ENCODE measurements around the gene TRIM50. TPM values are rescaled to one million over a fixed set of nuclear protein-coding genes. Genes with fewer than 3 reads are reported as not detected.
"Not testable (repeated sequence)": the region's sequence is repeated elsewhere in the genome, so short reads cannot be mapped to it uniquely, and the experiment has no call there.

The TRIM50 gene
- total RNA-seq, 1 donor from 2014 or later, result not detected

DNA sequence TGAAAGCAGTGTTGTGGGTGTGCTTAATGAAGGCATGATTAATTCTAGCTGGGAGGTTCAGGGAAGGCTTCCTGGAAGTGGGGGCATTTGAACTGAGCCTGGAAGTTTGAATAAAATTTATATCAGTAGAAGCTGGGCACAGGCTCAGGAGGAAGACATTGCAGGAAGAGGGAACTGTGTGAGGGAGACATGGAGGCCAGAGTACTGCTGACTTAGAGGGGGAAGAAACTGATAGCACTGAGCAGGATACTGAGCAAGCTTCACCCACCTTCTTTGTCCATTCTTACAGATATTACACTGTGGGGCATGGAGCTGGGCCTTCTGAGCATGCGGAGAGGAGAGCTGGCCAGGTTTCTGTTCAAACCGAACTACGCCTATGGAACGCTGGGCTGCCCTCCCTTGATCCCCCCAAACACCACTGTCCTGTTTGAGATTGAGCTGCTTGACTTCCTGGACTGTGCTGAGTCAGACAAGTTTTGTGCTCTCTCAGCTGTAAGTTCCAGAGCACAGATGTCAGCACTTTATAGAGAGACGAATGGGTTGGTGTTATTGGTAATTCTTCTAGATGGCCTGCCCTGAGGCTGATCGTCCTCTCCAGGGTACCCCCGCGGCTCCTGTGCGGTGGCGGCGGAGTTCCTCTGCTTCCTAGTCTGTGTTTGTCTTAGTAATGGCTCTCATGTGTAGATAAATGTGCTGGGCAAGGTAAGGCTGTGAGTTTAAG is 2.1 kb upstream of the TRIM50 start:
- TF ChIP-seq, protein P1, sequence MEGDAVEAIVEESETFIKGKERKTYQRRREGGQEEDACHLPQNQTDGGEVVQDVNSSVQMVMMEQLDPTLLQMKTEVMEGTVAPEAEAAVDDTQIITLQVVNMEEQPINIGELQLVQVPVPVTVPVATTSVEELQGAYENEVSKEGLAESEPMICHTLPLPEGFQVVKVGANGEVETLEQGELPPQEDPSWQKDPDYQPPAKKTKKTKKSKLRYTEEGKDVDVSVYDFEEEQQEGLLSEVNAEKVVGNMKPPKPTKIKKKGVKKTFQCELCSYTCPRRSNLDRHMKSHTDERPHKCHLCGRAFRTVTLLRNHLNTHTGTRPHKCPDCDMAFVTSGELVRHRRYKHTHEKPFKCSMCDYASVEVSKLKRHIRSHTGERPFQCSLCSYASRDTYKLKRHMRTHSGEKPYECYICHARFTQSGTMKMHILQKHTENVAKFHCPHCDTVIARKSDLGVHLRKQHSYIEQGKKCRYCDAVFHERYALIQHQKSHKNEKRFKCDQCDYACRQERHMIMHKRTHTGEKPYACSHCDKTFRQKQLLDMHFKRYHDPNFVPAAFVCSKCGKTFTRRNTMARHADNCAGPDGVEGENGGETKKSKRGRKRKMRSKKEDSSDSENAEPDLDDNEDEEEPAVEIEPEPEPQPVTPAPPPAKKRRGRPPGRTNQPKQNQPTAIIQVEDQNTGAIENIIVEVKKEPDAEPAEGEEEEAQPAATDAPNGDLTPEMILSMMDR (conservative IDR thresholded peaks at IDR 0.05), result no peak
- H3K27me3 Mint-ChIP-seq (ENCODE audit: low read depth), result no peaks in the 10 kb centered on the region
- H3K27ac Mint-ChIP-seq (ENCODE audit: unreplicated experiment), result peak overlapping the region; percentile 58
- DNase-seq (ENCODE audit: low read depth, low spot score), result no peak
- no peaks in the 10 kb centered on the region for H3K9me3 Mint-ChIP-seq
- peaks cover 12% of the 10 kb centered on the region for H3K4me1 Mint-ChIP-seq
- no peaks in the 10 kb centered on the region for H3K36me3 Mint-ChIP-seq (ENCODE audit: low read depth)
- H3K4me3 Mint-ChIP-seq, result no peak overlapping the region

DNA sequence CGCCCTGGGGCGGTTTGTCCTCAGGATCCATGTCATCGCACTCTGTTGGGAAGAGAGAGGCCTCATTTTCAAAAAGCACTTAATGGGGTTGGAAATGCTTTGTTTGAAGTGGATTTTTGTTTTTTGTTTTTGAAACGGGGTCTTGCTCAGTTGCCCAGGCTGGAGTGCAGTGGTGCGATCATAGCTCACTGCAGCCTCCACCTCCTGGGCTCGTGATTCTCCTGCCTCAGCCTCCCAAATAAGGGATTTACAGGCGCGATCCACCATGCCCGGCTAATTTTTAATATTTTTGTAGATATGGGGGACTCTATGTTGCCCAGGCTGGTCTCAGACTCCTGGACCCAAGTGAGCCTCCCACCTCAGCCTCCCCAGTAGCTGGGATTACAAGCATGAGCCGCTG is 814 bp upstream of the TRIM50 start:
- TF ChIP-seq, protein P1 (conservative IDR thresholded peaks at IDR 0.05), result no peak

DNA sequence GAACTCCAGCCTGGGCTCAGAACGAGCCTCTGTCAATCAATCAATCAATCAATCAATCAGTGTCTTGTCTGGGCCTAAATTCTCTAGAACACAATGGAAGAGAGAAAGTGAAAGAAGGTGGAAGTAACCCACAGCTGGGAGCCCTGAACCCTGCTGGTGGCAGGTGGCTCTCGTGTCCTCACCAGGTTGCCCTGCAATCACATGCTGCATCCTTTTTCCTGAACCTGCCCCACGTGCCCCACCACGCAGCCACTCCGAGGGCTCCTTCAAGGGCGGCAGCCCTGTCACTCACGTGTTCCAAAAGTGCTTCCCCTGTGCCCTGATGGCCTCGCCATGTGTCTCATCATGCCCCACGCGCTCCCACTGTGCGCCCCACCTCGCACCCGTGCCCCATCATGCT is 433 bp downstream of the TRIM50 start:
- peaks cover 15% of the 10 kb centered on the region for H3K4me1 Mint-ChIP-seq
- not testable (repeated sequence) for H3K36me3 Mint-ChIP-seq (ENCODE audit: low read depth); DNase-seq (ENCODE audit: low read depth, low spot score); H3K27ac Mint-ChIP-seq (ENCODE audit: unreplicated experiment); H3K9me3 Mint-ChIP-seq; H3K27me3 Mint-ChIP-seq (ENCODE audit: low read depth); H3K4me3 Mint-ChIP-seq

More for the DNA sequence above, 814 bp upstream of the TRIM50 start:
- H3K4me1 Mint-ChIP-seq, result peaks cover 15% of the 10 kb centered on the region
- no peaks in the 10 kb centered on the region for H3K9me3 Mint-ChIP-seq
- no peak overlapping the region for H3K27ac Mint-ChIP-seq (ENCODE audit: unreplicated experiment)
- no peaks in the 10 kb centered on the region for H3K27me3 Mint-ChIP-seq (ENCODE audit: low read depth)
- no peaks in the 10 kb centered on the region for H3K36me3 Mint-ChIP-seq (ENCODE audit: low read depth)
- DNase-seq (ENCODE audit: low read depth, low spot score), result no peak
- H3K4me3 Mint-ChIP-seq, result no peak overlapping the region

DNA sequence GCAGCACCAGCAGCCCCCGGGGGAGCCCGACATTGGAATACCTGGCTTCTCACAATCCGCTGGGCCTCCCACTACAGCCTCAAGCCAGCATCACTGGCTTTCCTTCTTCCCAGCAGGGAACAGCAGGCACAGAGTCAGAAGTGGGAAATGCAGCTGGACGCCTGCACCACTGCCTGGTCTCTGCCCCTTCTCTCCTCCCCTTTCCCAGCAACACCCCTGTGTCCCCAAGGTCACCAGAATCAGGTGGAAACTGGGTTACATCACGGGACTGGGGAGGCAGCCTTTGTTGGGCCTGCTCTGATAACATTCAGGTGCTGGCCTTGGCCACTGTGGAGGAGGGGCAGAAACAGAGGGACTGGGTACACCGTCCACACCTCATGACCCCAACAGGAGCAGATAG is 2.5 kb downstream of the TRIM50 start:
- H3K36me3 Mint-ChIP-seq (ENCODE audit: low read depth); DNase-seq (ENCODE audit: low read depth, low spot score); H3K27me3 Mint-ChIP-seq (ENCODE audit: low read depth); H3K9me3 Mint-ChIP-seq; H3K27ac Mint-ChIP-seq (ENCODE audit: unreplicated experiment); H3K4me3 Mint-ChIP-seq: not testable (repeated sequence)
- H3K4me1 Mint-ChIP-seq, result peaks cover 13% of the 10 kb centered on the region

DNA sequence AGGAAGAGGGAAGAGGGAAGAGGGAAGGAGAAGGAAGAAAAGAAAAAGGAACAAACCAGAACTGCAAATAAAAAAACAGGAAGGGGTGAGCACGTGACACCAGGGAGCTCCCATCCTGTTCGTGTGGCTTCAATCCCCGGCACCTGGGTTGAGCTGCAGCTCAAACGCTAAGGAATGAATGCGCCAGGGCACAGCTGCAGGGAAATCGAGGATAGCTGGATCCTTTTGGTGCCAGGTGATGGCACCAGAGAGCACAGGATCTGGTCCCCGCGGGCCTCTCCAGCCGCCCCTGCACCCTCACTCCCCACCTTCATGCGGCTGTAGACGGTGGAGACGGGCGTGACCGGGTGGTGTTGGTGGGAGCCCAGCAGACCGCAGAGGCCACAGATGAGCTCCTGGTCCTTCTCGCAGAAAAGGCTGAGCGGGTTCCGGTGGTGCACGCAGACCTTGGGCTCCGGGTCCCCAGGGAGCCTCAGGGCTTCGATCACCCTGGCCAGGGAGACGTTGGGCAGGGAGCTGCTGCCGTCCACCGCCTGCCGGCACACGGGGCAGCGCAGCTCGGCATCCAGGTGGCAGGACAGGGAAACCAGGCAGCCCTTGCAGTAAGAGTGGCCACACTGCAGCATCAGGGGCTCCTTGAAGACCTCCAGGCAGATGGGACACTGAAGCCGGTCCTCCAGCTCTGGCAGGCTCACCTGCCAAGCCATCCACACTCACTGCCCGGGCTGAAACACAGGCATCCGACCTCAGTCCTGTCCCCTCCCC is 3.6 kb downstream of the TRIM50 start:
- not testable (repeated sequence) for H3K27me3 Mint-ChIP-seq (ENCODE audit: low read depth); H3K36me3 Mint-ChIP-seq (ENCODE audit: low read depth); H3K4me1 Mint-ChIP-seq; H3K9me3 Mint-ChIP-seq; H3K27ac Mint-ChIP-seq (ENCODE audit: unreplicated experiment); H3K4me3 Mint-ChIP-seq
- TF ChIP-seq, protein P1 (conservative IDR thresholded peaks at IDR 0.05), result peak; percentile 64
- peak; percentile 39 for DNase-seq (ENCODE audit: low read depth, low spot score)

DNA sequence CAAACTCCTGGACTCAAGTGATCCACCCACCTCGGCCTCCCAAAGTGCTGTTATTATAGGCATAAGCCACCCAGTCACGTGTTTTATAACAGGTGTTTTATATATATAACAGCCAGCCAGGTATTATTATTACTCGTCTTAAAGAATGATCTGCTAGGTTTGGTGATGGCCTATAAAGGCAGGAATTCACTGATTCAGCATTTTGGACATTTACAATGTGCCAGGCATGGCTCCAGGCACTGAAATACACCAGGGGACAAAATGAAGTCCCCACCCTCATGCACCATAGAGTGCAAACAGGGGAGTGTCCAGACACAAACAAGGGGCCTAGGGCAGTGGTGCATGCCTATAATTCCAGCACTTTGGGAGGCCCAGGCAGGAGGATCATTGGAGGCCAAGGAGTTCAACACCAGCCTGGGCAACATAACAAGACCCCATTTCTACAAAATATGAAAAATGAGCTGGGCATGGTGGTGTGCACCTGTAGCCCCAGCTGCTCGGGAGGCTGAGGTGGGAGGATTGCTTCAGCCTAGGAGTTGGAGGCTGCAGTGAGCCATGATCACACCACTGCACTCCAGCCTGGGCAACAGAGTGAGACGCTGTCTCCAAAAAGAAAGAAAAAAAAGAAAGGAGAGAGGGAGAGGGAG is 4.3 kb downstream of the TRIM50 start:
- not testable (repeated sequence) for DNase-seq (ENCODE audit: low read depth, low spot score); H3K27me3 Mint-ChIP-seq (ENCODE audit: low read depth); H3K4me3 Mint-ChIP-seq; H3K9me3 Mint-ChIP-seq; H3K4me1 Mint-ChIP-seq; H3K27ac Mint-ChIP-seq (ENCODE audit: unreplicated experiment); H3K36me3 Mint-ChIP-seq (ENCODE audit: low read depth)

DNA sequence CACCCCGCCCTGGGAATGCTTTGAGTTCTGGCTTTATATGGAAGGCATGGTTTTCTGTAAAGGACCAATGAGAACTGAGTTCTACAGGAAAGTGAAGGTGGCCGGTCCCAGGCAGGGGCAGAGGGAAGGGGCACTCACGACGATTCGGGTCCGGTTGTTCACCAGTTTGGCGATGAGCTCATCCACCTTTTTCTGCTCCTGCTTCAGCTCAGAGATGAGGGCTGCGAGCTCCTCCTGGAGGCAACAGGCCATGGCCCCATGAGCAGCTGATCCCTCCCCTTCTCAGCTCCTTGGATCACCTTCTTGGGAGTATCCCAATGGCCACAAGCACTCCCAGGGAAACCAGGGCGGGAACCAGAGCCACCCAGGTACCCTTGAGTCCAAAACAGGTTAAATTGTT is 7.9 kb downstream of the TRIM50 start:
- not testable (repeated sequence) for H3K9me3 Mint-ChIP-seq; H3K4me1 Mint-ChIP-seq; H3K27ac Mint-ChIP-seq (ENCODE audit: unreplicated experiment); H3K27me3 Mint-ChIP-seq (ENCODE audit: low read depth); DNase-seq (ENCODE audit: low read depth, low spot score); H3K36me3 Mint-ChIP-seq (ENCODE audit: low read depth); H3K4me3 Mint-ChIP-seq

DNA sequence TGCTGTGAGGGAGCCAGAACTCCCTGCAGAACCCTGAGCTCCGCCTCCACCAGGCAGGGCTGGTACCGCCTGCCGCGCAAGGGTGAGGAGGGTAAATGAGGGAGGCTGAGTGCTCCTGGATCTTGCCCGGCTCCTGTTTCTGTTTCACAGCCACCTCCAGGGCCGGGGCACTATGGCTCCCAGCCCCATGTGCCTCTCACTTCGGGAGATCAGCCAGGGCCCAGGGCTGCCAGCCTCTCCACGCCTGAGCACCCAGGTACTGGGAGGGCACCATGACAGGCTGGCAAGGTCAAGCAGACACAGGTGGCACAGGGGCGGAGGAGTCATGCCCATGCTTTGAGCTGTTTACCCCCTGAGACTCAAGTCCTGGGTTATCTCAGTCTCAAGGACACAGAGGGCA is 8.3 kb downstream of the TRIM50 start:
- not testable (repeated sequence) for H3K27me3 Mint-ChIP-seq (ENCODE audit: low read depth)

DNA sequence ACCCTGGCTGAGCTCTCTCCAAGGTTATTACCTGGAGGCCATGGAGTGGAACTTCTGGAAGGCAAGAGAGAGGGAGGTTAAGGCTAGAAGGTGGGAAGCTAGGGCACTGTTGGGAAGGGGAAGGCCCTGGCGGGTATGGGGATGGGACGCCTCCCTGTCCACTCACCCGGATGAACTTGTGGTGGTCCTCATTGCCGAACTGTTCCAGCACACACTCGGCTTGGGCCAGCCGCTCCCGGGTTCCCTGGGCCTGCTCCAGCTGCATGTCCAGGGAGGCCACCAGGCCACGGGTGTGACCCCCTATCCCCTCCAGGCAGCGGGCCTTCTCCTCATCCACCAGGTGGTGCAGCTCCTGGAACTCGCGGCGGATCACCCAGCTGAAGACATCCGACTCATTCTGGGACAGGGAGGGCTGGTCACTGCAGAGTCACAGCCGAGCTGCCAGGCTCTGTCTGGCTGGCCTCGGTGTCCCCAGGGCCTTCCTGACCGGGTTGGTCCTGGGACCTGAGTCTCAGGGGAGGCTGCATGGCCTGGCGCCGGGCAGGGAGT is 9.2 kb downstream of the TRIM50 start:
- not testable (repeated sequence) for H3K4me1 Mint-ChIP-seq; H3K27me3 Mint-ChIP-seq (ENCODE audit: low read depth); H3K4me3 Mint-ChIP-seq; H3K27ac Mint-ChIP-seq (ENCODE audit: unreplicated experiment); DNase-seq (ENCODE audit: low read depth, low spot score); H3K36me3 Mint-ChIP-seq (ENCODE audit: low read depth); H3K9me3 Mint-ChIP-seq

More for the DNA sequence above, 8.3 kb downstream of the TRIM50 start:
- H3K36me3 Mint-ChIP-seq (ENCODE audit: low read depth); H3K4me3 Mint-ChIP-seq; H3K9me3 Mint-ChIP-seq; DNase-seq (ENCODE audit: low read depth, low spot score); H3K27ac Mint-ChIP-seq (ENCODE audit: unreplicated experiment); H3K4me1 Mint-ChIP-seq: not testable (repeated sequence)

All from neural crest cell (in vitro differentiated cells).